IMR-90 (cell line): ENCODE data around the gene SEPTIN8. TPM values are rescaled to one million over a fixed set of nuclear protein-coding genes. Genes with fewer than 3 reads are reported as not detected.

Experiments used
- ATAC-seq: fragments of 200-7000 bp; cut with Tn5 transposase; 2 replicates; pipeline ENCODE4 v1.9.1; 2020; ENCODE audit warnings: low read depth, mild to moderate bottlenecking, moderate library complexity
- BruUV-seq: library from RNA; stranded (reverse); fragments of 400-500 nt; replicated peaks from 2 replicates; lab custom pipeline; 2021; lab: Mats Ljungman, UMichigan
- CTCF ChIA-PET: fragments of 300-600 bp; formaldehyde crosslinking; extraction: SDS; loops from one replicate; lab custom pipeline; 2021; ENCODE audit warnings: antibody characterized with exemption; lab: Yijun Ruan, JAX
- POLR2A ChIA-PET: fragments of 300-600 bp; sonication (Branson Sonifier 250); formaldehyde crosslinking; loops from one replicate; lab custom pipeline; 2022; ENCODE audit warnings: antibody characterized with exemption; ENCODE audit not compliant: unreplicated experiment; lab: Charles Lee
- DNase-seq: peaks from one replicate; pipeline ENCODE4 v3.0.0; 2013
- H2AFZ ChIP-seq: replicated peaks from 2 replicates; pipeline ENCODE3; 2013; ENCODE audit warnings: low read length, mild to moderate bottlenecking; ENCODE audit not compliant: poor library complexity
- H2AK5ac ChIP-seq: 2 replicates; pipeline ENCODE4 v1.6.1; 2013; ENCODE audit warnings: low read depth, low read length, inconsistent platforms
- H2AK9ac ChIP-seq: replicated peaks from 2 replicates; pipeline ENCODE3; 2013; ENCODE audit warnings: mild to moderate bottlenecking, low read depth, low read length, moderate library complexity; ENCODE audit not compliant: poor library complexity
- H2BK120ac ChIP-seq: 2 replicates; pipeline ENCODE4 v1.6.1; 2013; ENCODE audit warnings: low read depth, low read length, inconsistent platforms
- H2BK15ac ChIP-seq: 3 replicates; pipeline ENCODE4 v1.6.1; 2013; ENCODE audit warnings: low read depth, low read length, inconsistent platforms
- H2BK20ac ChIP-seq: 2 replicates; pipeline ENCODE4 v1.6.1; 2013; ENCODE audit warnings: low read depth, mild to moderate bottlenecking, inconsistent platforms, low read length, moderate library complexity
- H2BK5ac ChIP-seq: 2 replicates; pipeline ENCODE4 v1.6.1; 2013; ENCODE audit warnings: mild to moderate bottlenecking, low read depth, low read length, inconsistent platforms; ENCODE audit not compliant: poor library complexity, severe bottlenecking
- H3K14ac ChIP-seq: replicated peaks from 2 replicates; pipeline ENCODE4 v1.6.1; 2013; ENCODE audit warnings: low read depth, low read length, inconsistent platforms
- H3K18ac ChIP-seq: 2 replicates; pipeline ENCODE4 v1.6.1; 2013; ENCODE audit warnings: low read depth, low read length, control low read depth
- H3K23ac ChIP-seq: 2 replicates; pipeline ENCODE4 v1.6.1; 2013; ENCODE audit warnings: low read depth, low read length, inconsistent platforms
- H3K27ac ChIP-seq: 2 replicates; pipeline ENCODE4 v1.5.1; 2013; ENCODE audit warnings: mild to moderate bottlenecking, control low read depth, low read length; ENCODE audit not compliant: insufficient read depth
- H3K27me3 ChIP-seq: 2 replicates; pipeline ENCODE4 v1.6.1; 2013; ENCODE audit warnings: low read length; ENCODE audit not compliant: control insufficient read depth, insufficient read depth
- H3K36me3 ChIP-seq: 2 replicates; pipeline ENCODE4 v1.6.1; 2013; ENCODE audit warnings: low read length, mixed read lengths; ENCODE audit not compliant: control insufficient read depth, insufficient read depth
- H3K4ac ChIP-seq: 2 replicates; pipeline ENCODE4 v1.6.1; 2013; ENCODE audit warnings: low read depth, low read length, inconsistent platforms
- H3K4me1 ChIP-seq: 2 replicates; pipeline ENCODE4 v1.6.1; 2013; ENCODE audit warnings: low read length, mixed read lengths; ENCODE audit not compliant: control insufficient read depth, insufficient read depth
- H3K4me2 ChIP-seq: 2 replicates; pipeline ENCODE4 v1.6.1; 2013; ENCODE audit warnings: low read depth, mild to moderate bottlenecking, control low read depth, low read length, moderate library complexity
- H3K4me3 ChIP-seq: 2 replicates; pipeline ENCODE4 v1.5.1; 2013; ENCODE audit warnings: low read depth, mild to moderate bottlenecking, control low read depth, low read length, moderate library complexity; ENCODE audit not compliant: insufficient read depth
- H3K56ac ChIP-seq: 2 replicates; pipeline ENCODE4 v1.6.1; 2013; ENCODE audit warnings: low read length, inconsistent platforms; ENCODE audit not compliant: insufficient read depth; ENCODE audit errors: extremely low read depth
- H3K79me1 ChIP-seq, 2 experiments: 2 replicates each; pipeline ENCODE4 v1.6.1; 2013; ENCODE audit warnings: low read length in 2 of 2, inconsistent platforms in 1 of 2, low read depth in 1 of 2
- H3K9ac ChIP-seq: 2 replicates; pipeline ENCODE4 v1.6.1; 2013; ENCODE audit warnings: low read depth, low read length, control low read depth
- H3K9me1 ChIP-seq: 2 replicates; pipeline ENCODE4 v1.6.1; 2013; ENCODE audit warnings: low read length, inconsistent platforms; ENCODE audit not compliant: insufficient read depth
- H3K9me3 ChIP-seq: 2 replicates; pipeline ENCODE4 v1.6.1; 2013; ENCODE audit warnings: low read length; ENCODE audit not compliant: control insufficient read depth, insufficient read depth
- H4K20me1 ChIP-seq: 2 replicates; pipeline ENCODE4 v1.6.1; 2013; ENCODE audit warnings: low read length, inconsistent platforms; ENCODE audit not compliant: insufficient read depth
- H4K5ac ChIP-seq: 2 replicates; pipeline ENCODE4 v1.6.1; 2013; ENCODE audit warnings: mild to moderate bottlenecking, low read depth, low read length, control low read depth
- H4K8ac ChIP-seq, 2 experiments: 2 replicates each; pipeline ENCODE4 v1.6.1; 2013; ENCODE audit warnings: low read depth in 2 of 2, low read length in 2 of 2, control low read depth in 1 of 2, inconsistent platforms in 1 of 2
- H4K91ac ChIP-seq: 2 replicates; pipeline ENCODE4 v1.6.1; 2013; ENCODE audit warnings: low read depth, low read length, inconsistent platforms; ENCODE audit not compliant: insufficient read depth
- BHLHE40 ChIP-seq: fragments of 150-350 bp; IDR thresholded peaks from 2 replicates; pipeline ENCODE4 v1.6.1; 2016; ENCODE audit warnings: mild to moderate bottlenecking, low read depth, low read length
- CEBPB ChIP-seq: IDR thresholded peaks from 2 replicates; pipeline ENCODE4 v1.6.1; 2012; ENCODE audit warnings: low read depth, low read length, improper control_type of control experiment
- CHD1 ChIP-seq: IDR thresholded peaks from 2 replicates; pipeline ENCODE4 v1.6.1; 2012; ENCODE audit warnings: low read depth, low read length, improper control_type of control experiment
- CTCF ChIP-seq: conservative IDR thresholded peaks from 2 replicates; pipeline ENCODE4 v1.5.1; 2012; ENCODE audit warnings: mild to moderate bottlenecking, low read depth, low read length, improper control_type of control experiment
- ELK1 ChIP-seq: fragments of 150-350 bp; IDR thresholded peaks from 2 replicates; pipeline ENCODE4 v1.6.1; 2016; ENCODE audit warnings: low read depth, mild to moderate bottlenecking, low read length, moderate library complexity, borderline replicate concordance
- FOS ChIP-seq: fragments of 150-350 bp; IDR thresholded peaks from 2 replicates; pipeline ENCODE4 v1.6.1; 2016; ENCODE audit warnings: low read depth, low read length
- MAFK ChIP-seq: IDR thresholded peaks from 2 replicates; pipeline ENCODE4 v1.6.1; 2012; ENCODE audit warnings: low read depth, low read length, improper control_type of control experiment
- MAZ ChIP-seq: IDR thresholded peaks from 2 replicates; pipeline ENCODE4 v1.6.1; 2012; ENCODE audit warnings: low read depth, mild to moderate bottlenecking, low read length, improper control_type of control experiment, moderate library complexity, borderline replicate concordance
- MXI1 ChIP-seq: IDR thresholded peaks from 2 replicates; pipeline ENCODE4 v1.6.1; 2012; ENCODE audit warnings: low read depth, mild to moderate bottlenecking, low read length, moderate library complexity, borderline replicate concordance
- NFE2L2 ChIP-seq: fragments of 150-350 bp; IDR thresholded peaks from 2 replicates; pipeline ENCODE4 v1.6.1; 2016; ENCODE audit warnings: low read depth, mild to moderate bottlenecking, low read length
- RAD21 ChIP-seq: IDR thresholded peaks from 2 replicates; pipeline ENCODE4 v1.6.1; 2012; ENCODE audit warnings: low read length, improper control_type of control experiment
- RCOR1 ChIP-seq: IDR thresholded peaks from 2 replicates; pipeline ENCODE4 v1.6.1; 2012; ENCODE audit warnings: mild to moderate bottlenecking, low read length, improper control_type of control experiment; ENCODE audit not compliant: insufficient replicate concordance
- RFX5 ChIP-seq: IDR thresholded peaks from 2 replicates; pipeline ENCODE4 v1.8.0; 2012; ENCODE audit warnings: low read depth, mild to moderate bottlenecking, low read length, moderate library complexity
- SMC3 ChIP-seq: fragments of 150-350 bp; IDR thresholded peaks from 2 replicates; pipeline ENCODE4 v1.6.1; 2016; ENCODE audit warnings: low read depth, mild to moderate bottlenecking, antibody characterized with exemption, low read length, moderate library complexity
- USF2 ChIP-seq: fragments of 150-350 bp; IDR thresholded peaks from 2 replicates; pipeline ENCODE4 v1.6.1; 2017; ENCODE audit warnings: mild to moderate bottlenecking, antibody characterized with exemption, low read length, low read depth
- dilution Hi-C: fragments of 300-500 bp; cut with HindIII; formaldehyde crosslinking; loops from one replicate; pipeline ENCODE4 v1.14.3; 2018; ENCODE audit warnings: low sequenced_read_pairs; ENCODE audit not compliant: unreplicated experiment
- in situ Hi-C: fragments of 300-500 bp; cut with MboI; formaldehyde crosslinking; loops from 3 replicates; pipeline ENCODE4 v1.14.3; 2019; ENCODE audit warnings: low sequenced_read_pairs, inconsistent platforms, mixed read lengths
- intact Hi-C: fragments of 100-400 bp; cut with micrococcal nuclease; formaldehyde crosslinking; loops from 2 replicates; pipeline ENCODE4 v1.10.0; 2022
- polyA plus RNA-seq, 3 experiments: library from polyadenylated mRNA; depleted of rRNA; stranded (reverse); fragments of >200 nt; gene quantifications; 2 replicates each; pipeline ENCODE4 v1.2.3, GENCODE V29; 2012; ENCODE audit warnings: low replicate concordance in 1 of 3
- total RNA-seq: library from RNA; depleted of rRNA; stranded (reverse); fragments of >200 nt; gene quantifications from 2 replicates; pipeline ENCODE4 v1.2.3, GENCODE V29; 2012

SEPTIN8 gene
- total and polyA plus RNA-seq, 2 of the 4 experiments (the other 2 are of a cell fraction) = 56.2 to 67.2 TPM

- TF ChIP-seq RFX5 (no peak), ELK1 (no peak), CHD1 (no peak), CEBPB (no peak), NFE2L2 (no peak), BHLHE40 (no peak), MAFK (no peak), SMC3 (peak; percentile 46; the same call in 1 of the 2 replicates), MXI1 (no peak), MAZ (no peak), RAD21 (peak; percentile 47; the same call in 1 of the 2 replicates), RCOR1 (no peak), USF2 (no peak), CTCF (peak; percentile 44), FOS (no peak)
- ATAC-seq (peak; percentile 58), DNase-seq (peak; percentile 51)
- Histone ChIP-seq H2AFZ (no peak overlapping the region), H3K79me1 (no peaks in the 10 kb centered on the region), H3K9me3 (no peaks in the 10 kb centered on the region), H2BK5ac (no peak overlapping the region), H3K9me1 (no peaks in the 10 kb centered on the region), H3K9ac (no peak overlapping the region), H2AK9ac (no peak overlapping the region), H3K23ac (no peak overlapping the region), H4K8ac (no peak overlapping the region), H2BK15ac (no peak overlapping the region), H2BK20ac (no peak overlapping the region), H4K91ac (no peak overlapping the region), H3K27me3 (no peaks in the 10 kb centered on the region), H2AK5ac (no peak overlapping the region), H2BK120ac (no peak overlapping the region), H4K20me1 (no peaks in the 10 kb centered on the region), H3K4me2 (no peak overlapping the region), H3K18ac (no peak overlapping the region), H3K36me3 (peaks cover 12% of the 10 kb centered on the region; the same call in 1 of the 2 replicates), H3K56ac (no peak overlapping the region), H3K27ac (no peak overlapping the region), H3K14ac (no peak overlapping the region), H3K4me3 (no peak overlapping the region), H4K5ac (no peak overlapping the region), H3K4ac (no peak overlapping the region), H3K4me1 (peaks cover 2% of the 10 kb centered on the region; the same call in 1 of the 2 replicates)
- CTCF ChIA-PET = interaction anchor here (1.0 to 2.8 kb wide), 6 partner anchors 9 to 66 kb away, joined by 3 to 22 read pairs (median 4); no protein-coding TSS in a partner anchor
- intact Hi-C loops = loop anchor here (1.0 to 5.0 kb wide), 2 partner anchors 65 to 107 kb away; no protein-coding TSS in a partner anchor
- BruUV-seq = no TSS peak
- in situ Hi-C loops = no loop called here
- POLR2A ChIA-PET = no interaction called here
- dilution Hi-C loops = no loop called here
Observed at GRCh38 chr5:132754947-132755346, 22.1 kb downstream of the SEPTIN8 start.
